ENCODE data around the gene OLFM1. TPM values are rescaled to one million over a fixed set of nuclear protein-coding genes. Genes with fewer than 3 reads are reported as not detected.

Gene OLFM1
- total RNA-seq, 2 donors from 2014 or later, result 6.3 to 7.8 TPM

- Histone ChIP-seq H3K4me3 (no peak overlapping the region), H3K4me1 (no peaks in the 10 kb centered on the region), H3K27ac (no peak overlapping the region), H3K9me3 (peaks cover 0 to 10% (median 0%) of the 10 kb centered on the region in 3 donors), H3K36me3 (replicated peaks in 1 of 2; ENCODE audit: insufficient read depth in 1 of 2, low read depth in 2 of 2) (no peaks in the 10 kb centered on the region), H3K27me3 (no peaks in the 10 kb centered on the region)
- intact Hi-C loops (cut with DNase I), result no loop called here
- DNase-seq (peak in 2 of 4 donors; percentile 5), ATAC-seq (no peak)
- TF ChIP-seq CTCF (IDR thresholded peaks at IDR 0.05) (no peak), POLR2A (IDR thresholded peaks at IDR 0.05) (no peak)
- WGBS, 2 donors, result 64 to 68% methylated on average over 12 to 13 of the region's 20 CpGs
These were observed 20.3 kb upstream of the OLFM1 start for GRCh38 chr9:135067096-135067710.

GRCh38 chr9:135068776-135069415 is 18.6 kb upstream of the OLFM1 start:
- 58 to 60% methylated on average over 18 of the region's 18 CpGs for WGBS, 2 donors
- TF ChIP-seq POLR2A (IDR thresholded peaks at IDR 0.05) (no peak), CTCF (IDR thresholded peaks at IDR 0.05) (no peak)
- H3K36me3 ChIP-seq (replicated peaks in 1 of 2; ENCODE audit: insufficient read depth in 1 of 2, low read depth in 2 of 2), result no peaks in the 10 kb centered on the region
- DNase-seq (peak in 2 of 4 donors; percentile 4 to 6), ATAC-seq (no peak)
- peaks cover 0 to 3% (median 0%) of the 10 kb centered on the region in 3 donors for H3K9me3 ChIP-seq
- no peaks in the 10 kb centered on the region for H3K27me3 ChIP-seq
- intact Hi-C loops (cut with DNase I), result no loop called here
- no peak overlapping the region for H3K4me3 ChIP-seq
- H3K4me1 ChIP-seq, result no peaks in the 10 kb centered on the region
- no peak overlapping the region for H3K27ac ChIP-seq

GRCh38 chr9:135069558-135070197 is 17.8 kb upstream of the OLFM1 start:
- no peaks in the 10 kb centered on the region for H3K36me3 ChIP-seq (replicated peaks in 1 of 2; ENCODE audit: insufficient read depth in 1 of 2, low read depth in 2 of 2)
- H3K27ac ChIP-seq, result no peak overlapping the region
- no peaks in the 10 kb centered on the region for H3K27me3 ChIP-seq
- peaks cover under 1% of the 10 kb centered on the region for H3K4me1 ChIP-seq
- WGBS, 2 donors, result 26 to 34% methylated on average over 13 to 15 of the region's 15 CpGs
- no peak overlapping the region for H3K4me3 ChIP-seq
- ATAC-seq (no peak), DNase-seq (peak in 2 of 4 donors; percentile 1 to 6)
- no peak for TF ChIP-seq CTCF (IDR thresholded peaks at IDR 0.05)
- TF ChIP-seq POLR2A (IDR thresholded peaks at IDR 0.05), result no peak
- intact Hi-C loops (cut with DNase I), result no loop called here
- H3K9me3 ChIP-seq, result no peaks in the 10 kb centered on the region

- ATAC-seq (no peak), DNase-seq (peak in 2 of 4 donors; percentile 2 to 8)
- H3K4me1 ChIP-seq, result peaks cover 7% of the 10 kb centered on the region
- H3K9me3 ChIP-seq, result no peaks in the 10 kb centered on the region
- WGBS, 2 donors, result 24 to 26% methylated on average over 16 to 20 of the region's 22 CpGs
- TF ChIP-seq POLR2A (IDR thresholded peaks at IDR 0.05), result no peak
- no peak for TF ChIP-seq CTCF (IDR thresholded peaks at IDR 0.05)
- H3K27ac ChIP-seq, result no peak overlapping the region
- H3K27me3 ChIP-seq, result no peaks in the 10 kb centered on the region
- no peaks in the 10 kb centered on the region for H3K36me3 ChIP-seq (replicated peaks in 1 of 2; ENCODE audit: insufficient read depth in 1 of 2, low read depth in 2 of 2)
- no peak overlapping the region for H3K4me3 ChIP-seq
- intact Hi-C loops (cut with DNase I), result no loop called here
These were observed 17.1 kb upstream of the OLFM1 start for GRCh38 chr9:135070198-135070951.

Measured in body of pancreas (tissue), 4 donors.